KMS-11 (cell line): Measurements from ENCODE around the gene DUSP14.

Source experiments
- H2AFZ ChIP-seq: fragments of 200-600 bp; sonication (generic); 2 replicates; pipeline ENCODE4 v1.6.1; 2016; ENCODE audit warnings: antibody characterized with exemption, mixed run types, low read depth
- H3K27ac ChIP-seq: fragments of 200-600 bp; sonication (generic); 2 replicates; pipeline ENCODE4 v1.6.1; 2016; ENCODE audit warnings: mild to moderate bottlenecking, mixed run types
- H3K27me3 ChIP-seq: fragments of 200-600 bp; sonication (generic); 2 replicates; pipeline ENCODE4 v1.6.1; 2017; ENCODE audit warnings: mild to moderate bottlenecking, low read depth, mixed run types, moderate library complexity; ENCODE audit not compliant: insufficient read depth
- H3K36me3 ChIP-seq: fragments of 200-600 bp; sonication (generic); 2 replicates; pipeline ENCODE4 v1.6.1; 2017; ENCODE audit warnings: mild to moderate bottlenecking, mixed run types; ENCODE audit not compliant: insufficient read depth
- H3K4me1 ChIP-seq: fragments of 200-600 bp; sonication (generic); 2 replicates; pipeline ENCODE4 v1.6.1; 2016; ENCODE audit warnings: mild to moderate bottlenecking, low read depth, mixed run types; ENCODE audit not compliant: poor library complexity, severe bottlenecking
- H3K4me2 ChIP-seq: fragments of 200-600 bp; sonication (generic); 2 replicates; pipeline ENCODE4 v1.7.0; 2016; ENCODE audit warnings: mild to moderate bottlenecking, mixed run types
- H3K4me3 ChIP-seq: fragments of 200-600 bp; sonication (generic); IDR thresholded peaks from 2 replicates; pipeline ENCODE4 v1.6.1; 2017; ENCODE audit warnings: low read depth, low read length, mixed read lengths; ENCODE audit not compliant: insufficient read depth
- H3K79me2 ChIP-seq: fragments of 200-600 bp; sonication (generic); 2 replicates; pipeline ENCODE4 v1.6.1; 2016; ENCODE audit warnings: low read depth, mixed run types; ENCODE audit not compliant: insufficient read depth
- H3K9ac ChIP-seq: fragments of 200-600 bp; sonication (generic); 2 replicates; pipeline ENCODE4 v1.6.1; 2016; ENCODE audit warnings: mild to moderate bottlenecking, mixed run types
- H4K20me1 ChIP-seq: fragments of 200-600 bp; sonication (generic); 2 replicates; pipeline ENCODE4 v1.6.1; 2016; ENCODE audit warnings: mild to moderate bottlenecking, mixed run types; ENCODE audit not compliant: insufficient read depth
- TF ChIP-seq, protein P1 (sequence below): fragments of 200-600 bp; sonication (generic); conservative IDR thresholded peaks from 2 replicates; pipeline ENCODE4 v1.6.1; 2017; ENCODE audit warnings: low read depth, mild to moderate bottlenecking, antibody characterized with exemption, low read length, moderate library complexity, mixed read lengths

DUSP14 gene

DNA sequence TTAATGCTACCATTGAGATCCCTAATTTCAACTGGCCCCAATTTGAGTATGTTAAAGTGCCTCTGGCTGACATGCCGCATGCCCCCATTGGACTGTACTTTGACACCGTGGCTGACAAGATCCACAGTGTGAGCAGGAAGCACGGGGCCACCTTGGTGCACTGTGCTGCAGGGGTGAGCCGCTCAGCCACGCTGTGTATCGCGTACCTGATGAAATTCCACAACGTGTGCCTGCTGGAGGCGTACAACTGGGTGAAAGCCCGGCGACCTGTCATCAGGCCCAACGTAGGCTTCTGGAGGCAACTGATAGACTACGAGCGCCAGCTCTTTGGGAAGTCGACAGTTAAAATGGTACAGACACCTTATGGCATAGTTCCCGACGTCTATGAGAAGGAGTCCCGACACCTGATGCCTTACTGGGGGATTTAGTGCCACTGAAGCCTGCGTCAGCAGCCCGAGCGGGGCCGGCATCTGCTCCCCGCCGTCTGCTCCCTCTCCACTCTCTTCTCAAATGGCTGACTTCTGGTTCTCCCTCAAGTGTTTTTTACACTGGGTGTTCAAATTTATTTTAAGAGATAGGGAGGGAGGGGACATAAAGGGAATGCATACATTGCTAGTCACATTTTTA lies 22.9 kb downstream of the DUSP14 start:
- TF ChIP-seq, protein P1, sequence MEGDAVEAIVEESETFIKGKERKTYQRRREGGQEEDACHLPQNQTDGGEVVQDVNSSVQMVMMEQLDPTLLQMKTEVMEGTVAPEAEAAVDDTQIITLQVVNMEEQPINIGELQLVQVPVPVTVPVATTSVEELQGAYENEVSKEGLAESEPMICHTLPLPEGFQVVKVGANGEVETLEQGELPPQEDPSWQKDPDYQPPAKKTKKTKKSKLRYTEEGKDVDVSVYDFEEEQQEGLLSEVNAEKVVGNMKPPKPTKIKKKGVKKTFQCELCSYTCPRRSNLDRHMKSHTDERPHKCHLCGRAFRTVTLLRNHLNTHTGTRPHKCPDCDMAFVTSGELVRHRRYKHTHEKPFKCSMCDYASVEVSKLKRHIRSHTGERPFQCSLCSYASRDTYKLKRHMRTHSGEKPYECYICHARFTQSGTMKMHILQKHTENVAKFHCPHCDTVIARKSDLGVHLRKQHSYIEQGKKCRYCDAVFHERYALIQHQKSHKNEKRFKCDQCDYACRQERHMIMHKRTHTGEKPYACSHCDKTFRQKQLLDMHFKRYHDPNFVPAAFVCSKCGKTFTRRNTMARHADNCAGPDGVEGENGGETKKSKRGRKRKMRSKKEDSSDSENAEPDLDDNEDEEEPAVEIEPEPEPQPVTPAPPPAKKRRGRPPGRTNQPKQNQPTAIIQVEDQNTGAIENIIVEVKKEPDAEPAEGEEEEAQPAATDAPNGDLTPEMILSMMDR, result no peak
- Histone ChIP-seq H3K27me3 (no peaks in the 10 kb centered on the region), H4K20me1 (no peaks in the 10 kb centered on the region), H3K36me3 (no peaks in the 10 kb centered on the region), H3K27ac (no peak overlapping the region), H2AFZ (no peak overlapping the region), H3K4me2 (no peak overlapping the region), H3K4me1 (no peaks in the 10 kb centered on the region), H3K9ac (no peak overlapping the region), H3K4me3 (no peak overlapping the region), H3K79me2 (peaks cover 3% of the 10 kb centered on the region; the same call in 1 of the 2 replicates)

DNA sequence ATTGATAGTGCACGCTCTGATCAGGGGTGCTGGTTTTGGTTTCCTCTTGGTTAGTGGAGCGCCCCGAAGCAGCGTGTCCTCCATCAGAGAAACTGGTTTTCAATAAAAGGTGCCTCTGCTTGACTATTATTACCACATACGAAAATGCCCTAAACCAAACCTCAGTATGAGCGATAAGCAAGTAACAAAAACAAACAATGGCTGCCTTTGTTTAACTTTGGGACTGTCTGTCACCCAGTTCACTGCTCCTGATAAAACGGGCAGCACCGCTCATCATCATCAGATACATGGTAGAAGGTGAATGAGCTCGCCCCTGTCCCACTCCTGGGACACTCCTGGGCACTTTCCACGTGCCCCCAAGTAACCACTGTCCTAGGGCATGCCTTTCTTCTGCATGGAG lies 24.0 kb downstream of the DUSP14 start:
- no peaks in the 10 kb centered on the region for H4K20me1 ChIP-seq
- no peaks in the 10 kb centered on the region for H3K4me1 ChIP-seq
- H3K4me2 ChIP-seq, result no peak overlapping the region
- H2AFZ ChIP-seq, result no peak overlapping the region
- H3K36me3 ChIP-seq, result no peaks in the 10 kb centered on the region
- TF ChIP-seq, protein P1, result no peak
- H3K27me3 ChIP-seq, result no peaks in the 10 kb centered on the region
- peaks cover 3% of the 10 kb centered on the region; the same call in 1 of the 2 replicates for H3K79me2 ChIP-seq
- no peak overlapping the region for H3K4me3 ChIP-seq
- H3K9ac ChIP-seq, result no peak overlapping the region
- no peak overlapping the region for H3K27ac ChIP-seq

DNA sequence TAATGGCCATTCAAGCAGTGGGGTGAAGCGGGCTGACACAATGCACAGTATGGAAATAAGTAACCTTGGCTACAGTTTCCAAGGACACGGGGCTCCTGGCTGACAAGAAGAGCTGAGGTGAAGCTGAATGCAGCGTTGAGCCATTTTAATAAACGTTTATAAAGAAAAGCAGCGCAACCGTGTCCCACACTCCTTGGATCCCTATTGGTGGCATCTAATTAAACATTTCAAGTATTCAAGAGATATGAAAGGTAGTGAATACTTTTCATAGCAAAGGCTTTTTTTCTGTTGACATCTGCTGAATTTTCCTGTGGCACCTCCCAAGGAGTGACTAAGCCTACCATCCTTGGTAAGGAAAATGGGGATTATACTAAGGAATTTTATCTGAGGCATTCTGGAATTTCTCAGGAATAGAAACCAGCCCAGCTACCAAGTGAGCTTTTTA lies 26.5 kb downstream of the DUSP14 start:
- Histone ChIP-seq H3K79me2 (peaks cover 3% of the 10 kb centered on the region; the same call in 1 of the 2 replicates), H3K4me1 (peaks cover 3% of the 10 kb centered on the region), H3K9ac (no peak overlapping the region), H2AFZ (no peak overlapping the region), H3K36me3 (no peaks in the 10 kb centered on the region), H3K27ac (no peak overlapping the region), H3K4me2 (no peak overlapping the region), H4K20me1 (no peaks in the 10 kb centered on the region), H3K4me3 (no peak overlapping the region), H3K27me3 (no peaks in the 10 kb centered on the region)
- TF ChIP-seq, protein P1, result no peak

DNA sequence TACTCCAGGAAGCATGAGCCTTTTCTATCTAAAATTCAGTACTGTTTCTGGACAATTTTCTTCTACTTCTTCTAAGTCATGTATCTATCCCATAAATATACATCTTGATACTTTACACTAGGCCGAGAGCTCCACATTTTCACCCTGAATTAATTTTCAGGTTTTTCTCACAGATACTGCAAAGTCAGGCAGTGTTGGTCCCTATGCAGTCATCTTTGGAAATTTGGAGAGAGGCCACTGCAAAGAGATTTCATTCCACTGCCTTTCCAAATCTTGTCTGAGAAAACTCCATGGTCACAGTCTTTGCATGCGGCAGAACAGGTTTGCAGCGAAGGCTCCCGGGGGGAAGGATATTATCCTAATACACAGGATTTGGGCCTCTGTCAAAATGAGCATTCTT lies 28.2 kb downstream of the DUSP14 start:
- Histone ChIP-seq H2AFZ (no peak overlapping the region), H3K4me3 (no peak overlapping the region), H3K27me3 (no peaks in the 10 kb centered on the region), H3K4me1 (peaks cover 3% of the 10 kb centered on the region), H3K9ac (no peak overlapping the region), H3K27ac (no peak overlapping the region), H3K36me3 (no peaks in the 10 kb centered on the region), H4K20me1 (no peaks in the 10 kb centered on the region), H3K79me2 (no peaks in the 10 kb centered on the region), H3K4me2 (no peak overlapping the region)
- TF ChIP-seq, protein P1, result no peak
